Keratinocyte (primary cell): ENCODE measurements around the gene ST6GALNAC5.

Experiments used
- EZH2 ChIP-seq: IDR thresholded peaks from one replicate; pipeline ENCODE4 v1.6.1; 2012; ENCODE audit warnings: inconsistent platforms, mild to moderate bottlenecking, low read length, moderate library complexity
- TF ChIP-seq, protein P1 (sequence below), 3 experiments: IDR thresholded peaks in 1 of 3; conservative IDR thresholded peaks in 1 of 3; optimal IDR thresholded peaks in 1 of 3; 2 replicates in 2 of 3; 3 replicates in 1 of 3; pipeline versions ENCODE3 to v1.5.1; 2011; ENCODE audit warnings: low read length in 3 of 3, mild to moderate bottlenecking in 3 of 3, moderate library complexity in 2 of 3, control low read depth in 1 of 3, inconsistent platforms in 1 of 3; ENCODE audit not compliant: insufficient read depth in 2 of 3; ENCODE audit errors: extremely low read depth in 1 of 3

DNA sequence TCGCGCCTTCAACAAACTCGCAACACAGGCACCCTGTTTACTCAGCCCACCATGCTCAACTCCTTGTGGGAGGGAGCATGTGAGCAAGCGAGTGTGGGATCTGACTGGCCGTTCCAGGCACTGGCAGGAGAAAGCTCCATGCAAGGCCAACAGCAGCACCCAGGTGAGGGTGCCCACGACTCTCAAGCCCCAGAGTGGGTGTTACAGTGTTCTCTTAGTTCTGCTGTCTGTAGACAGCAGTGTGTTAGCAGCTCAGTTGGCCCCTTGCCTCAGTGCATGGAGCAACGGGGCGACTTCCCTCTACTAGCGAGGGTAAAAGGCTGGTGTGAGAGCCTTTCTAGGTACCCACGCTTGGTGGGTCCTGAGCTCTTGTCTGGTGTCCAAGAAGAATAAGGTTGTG lies 237.4 kb downstream of the ST6GALNAC5 start:
- TF ChIP-seq, protein P1, sequence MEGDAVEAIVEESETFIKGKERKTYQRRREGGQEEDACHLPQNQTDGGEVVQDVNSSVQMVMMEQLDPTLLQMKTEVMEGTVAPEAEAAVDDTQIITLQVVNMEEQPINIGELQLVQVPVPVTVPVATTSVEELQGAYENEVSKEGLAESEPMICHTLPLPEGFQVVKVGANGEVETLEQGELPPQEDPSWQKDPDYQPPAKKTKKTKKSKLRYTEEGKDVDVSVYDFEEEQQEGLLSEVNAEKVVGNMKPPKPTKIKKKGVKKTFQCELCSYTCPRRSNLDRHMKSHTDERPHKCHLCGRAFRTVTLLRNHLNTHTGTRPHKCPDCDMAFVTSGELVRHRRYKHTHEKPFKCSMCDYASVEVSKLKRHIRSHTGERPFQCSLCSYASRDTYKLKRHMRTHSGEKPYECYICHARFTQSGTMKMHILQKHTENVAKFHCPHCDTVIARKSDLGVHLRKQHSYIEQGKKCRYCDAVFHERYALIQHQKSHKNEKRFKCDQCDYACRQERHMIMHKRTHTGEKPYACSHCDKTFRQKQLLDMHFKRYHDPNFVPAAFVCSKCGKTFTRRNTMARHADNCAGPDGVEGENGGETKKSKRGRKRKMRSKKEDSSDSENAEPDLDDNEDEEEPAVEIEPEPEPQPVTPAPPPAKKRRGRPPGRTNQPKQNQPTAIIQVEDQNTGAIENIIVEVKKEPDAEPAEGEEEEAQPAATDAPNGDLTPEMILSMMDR (optimal IDR thresholded peaks at IDR 0.05 in 1 of 3, IDR thresholded peaks at IDR 0.05 in 1 of 3, conservative IDR thresholded peaks at IDR 0.05 in 1 of 3; ENCODE audit: extremely low read depth in 1 of 3, insufficient read depth in 2 of 3, low read length in 3 of 3), result no peak
- TF ChIP-seq EZH2, result no peak
